HL-60 (cell line): ENCODE data around the gene MESD.

Experiments used
- DNase-seq, 2 experiments: peaks; one replicate each; pipeline ENCODE4 v3.0.0-alpha.2; 2010 to 2020; ENCODE audit warnings: low read depth in 1 of 2, low spot score in 1 of 2
- H3K27ac ChIP-seq: fragments of 250-450 bp; sonication (Bioruptor Pico); replicated peaks from 2 replicates; pipeline ENCODE4 v1.5.1; 2020; ENCODE audit warnings: mild to moderate bottlenecking, moderate library complexity
- H3K27me3 ChIP-seq: fragments of 250-450 bp; sonication (Bioruptor Pico); 2 replicates; pipeline ENCODE4 v1.5.1; 2021; ENCODE audit warnings: mild to moderate bottlenecking, moderate library complexity; ENCODE audit not compliant: insufficient read depth, poor library complexity, severe bottlenecking
- H3K4me3 ChIP-seq: replicated peaks from 2 replicates; pipeline ENCODE4 v1.5.1; 2011; ENCODE audit warnings: mild to moderate bottlenecking, control low read depth, low read length; ENCODE audit not compliant: insufficient read depth
- CTCF ChIP-seq: IDR thresholded peaks from one replicate; pipeline ENCODE4 v1.5.1; 2011; ENCODE audit warnings: low read length, control low read depth, inconsistent platforms; ENCODE audit not compliant: insufficient read depth
- GABPA ChIP-seq: IDR thresholded peaks from 2 replicates; pipeline ENCODE4 v1.6.1; 2012; ENCODE audit warnings: low read depth
- POLR2AphosphoS5 ChIP-seq: IDR thresholded peaks from 2 replicates; pipeline ENCODE4 v1.6.1; 2012; ENCODE audit warnings: low read depth
- SPI1 ChIP-seq: IDR thresholded peaks from 2 replicates; pipeline ENCODE4 v1.6.1; 2012; ENCODE audit warnings: low read depth, mild to moderate bottlenecking, borderline replicate concordance
- TF ChIP-seq, protein P1 (sequence below): IDR thresholded peaks from 2 replicates; pipeline ENCODE4 v1.6.1; 2012; ENCODE audit warnings: low read depth; ENCODE audit not compliant: insufficient replicate concordance

MESD gene

GRCh38 chr15:81007428-81008064 lies 17.9 kb upstream of the MESD start:
- H3K4me3 ChIP-seq, result no peak overlapping the region
- no peak for DNase-seq
- no peaks in the 10 kb centered on the region for H3K27me3 ChIP-seq
- H3K27ac ChIP-seq, result no peak overlapping the region
- TF ChIP-seq POLR2AphosphoS5, result no peak
- TF ChIP-seq SPI1, result no peak
- TF ChIP-seq GABPA, result no peak
- no peak for TF ChIP-seq CTCF
- TF ChIP-seq, protein P1, sequence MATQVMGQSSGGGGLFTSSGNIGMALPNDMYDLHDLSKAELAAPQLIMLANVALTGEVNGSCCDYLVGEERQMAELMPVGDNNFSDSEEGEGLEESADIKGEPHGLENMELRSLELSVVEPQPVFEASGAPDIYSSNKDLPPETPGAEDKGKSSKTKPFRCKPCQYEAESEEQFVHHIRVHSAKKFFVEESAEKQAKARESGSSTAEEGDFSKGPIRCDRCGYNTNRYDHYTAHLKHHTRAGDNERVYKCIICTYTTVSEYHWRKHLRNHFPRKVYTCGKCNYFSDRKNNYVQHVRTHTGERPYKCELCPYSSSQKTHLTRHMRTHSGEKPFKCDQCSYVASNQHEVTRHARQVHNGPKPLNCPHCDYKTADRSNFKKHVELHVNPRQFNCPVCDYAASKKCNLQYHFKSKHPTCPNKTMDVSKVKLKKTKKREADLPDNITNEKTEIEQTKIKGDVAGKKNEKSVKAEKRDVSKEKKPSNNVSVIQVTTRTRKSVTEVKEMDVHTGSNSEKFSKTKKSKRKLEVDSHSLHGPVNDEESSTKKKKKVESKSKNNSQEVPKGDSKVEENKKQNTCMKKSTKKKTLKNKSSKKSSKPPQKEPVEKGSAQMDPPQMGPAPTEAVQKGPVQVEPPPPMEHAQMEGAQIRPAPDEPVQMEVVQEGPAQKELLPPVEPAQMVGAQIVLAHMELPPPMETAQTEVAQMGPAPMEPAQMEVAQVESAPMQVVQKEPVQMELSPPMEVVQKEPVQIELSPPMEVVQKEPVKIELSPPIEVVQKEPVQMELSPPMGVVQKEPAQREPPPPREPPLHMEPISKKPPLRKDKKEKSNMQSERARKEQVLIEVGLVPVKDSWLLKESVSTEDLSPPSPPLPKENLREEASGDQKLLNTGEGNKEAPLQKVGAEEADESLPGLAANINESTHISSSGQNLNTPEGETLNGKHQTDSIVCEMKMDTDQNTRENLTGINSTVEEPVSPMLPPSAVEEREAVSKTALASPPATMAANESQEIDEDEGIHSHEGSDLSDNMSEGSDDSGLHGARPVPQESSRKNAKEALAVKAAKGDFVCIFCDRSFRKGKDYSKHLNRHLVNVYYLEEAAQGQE, result no peak

DNA sequence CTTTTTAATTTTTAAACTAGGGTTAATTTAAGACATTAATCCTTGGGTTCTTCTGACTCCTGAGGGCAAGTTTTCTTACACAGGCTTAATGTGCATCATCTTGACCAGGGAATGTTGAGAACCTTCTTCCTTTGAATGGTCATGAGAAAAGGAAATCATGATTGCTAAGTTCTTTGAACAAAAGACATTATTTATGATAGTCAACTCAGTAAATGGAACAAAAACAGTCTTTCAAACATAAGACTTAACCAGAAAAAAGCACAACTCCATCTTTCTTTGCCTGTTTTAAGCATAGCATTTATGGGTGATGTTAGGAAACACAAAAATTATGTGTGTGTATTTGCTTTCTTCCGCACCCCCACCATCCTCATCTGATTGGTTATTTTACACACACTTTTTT lies 16.5 kb upstream of the MESD start:
- TF ChIP-seq GABPA, result no peak
- TF ChIP-seq, protein P1, result no peak
- TF ChIP-seq CTCF, result no peak
- TF ChIP-seq POLR2AphosphoS5, result no peak
- no peak for TF ChIP-seq SPI1
- Histone ChIP-seq H3K4me3 (no peak overlapping the region), H3K27ac (no peak overlapping the region), H3K27me3 (no peaks in the 10 kb centered on the region)
- DNase-seq, result no peak

- no peak overlapping the region for H3K27ac ChIP-seq
- DNase-seq, result no peak
- H3K27me3 ChIP-seq, result no peaks in the 10 kb centered on the region
- TF ChIP-seq GABPA, result no peak
- no peak for TF ChIP-seq CTCF
- TF ChIP-seq, protein P1, result no peak
- no peak for TF ChIP-seq POLR2AphosphoS5
- no peak for TF ChIP-seq SPI1
- H3K4me3 ChIP-seq, result no peak overlapping the region
Measured at GRCh38 chr15:81003097-81003350, 13.4 kb upstream of the MESD start.
